ENCODE results near the gene ZNF804B.

ZNF804B gene

DNA sequence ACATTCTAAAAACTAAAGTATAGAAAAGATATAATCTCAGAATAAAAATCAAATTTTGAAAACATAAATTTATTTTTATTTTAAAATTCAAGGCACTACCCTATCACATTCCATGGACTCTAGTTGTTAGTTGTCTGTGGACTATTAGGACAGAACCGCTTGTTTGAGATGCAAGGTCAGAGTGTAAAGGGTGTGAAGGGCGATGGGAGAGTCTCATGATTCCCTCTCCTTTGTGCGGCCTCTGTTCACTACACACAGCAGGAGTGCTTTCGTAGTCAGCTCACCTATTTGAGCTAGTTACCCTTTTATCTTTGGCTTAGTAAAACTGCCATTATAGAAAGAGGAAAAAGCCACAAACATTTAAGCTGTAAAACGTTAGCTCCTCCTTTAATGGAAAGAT is 225.8 kb downstream of the ZNF804B start:
- no peak for DNase-seq

DNA sequence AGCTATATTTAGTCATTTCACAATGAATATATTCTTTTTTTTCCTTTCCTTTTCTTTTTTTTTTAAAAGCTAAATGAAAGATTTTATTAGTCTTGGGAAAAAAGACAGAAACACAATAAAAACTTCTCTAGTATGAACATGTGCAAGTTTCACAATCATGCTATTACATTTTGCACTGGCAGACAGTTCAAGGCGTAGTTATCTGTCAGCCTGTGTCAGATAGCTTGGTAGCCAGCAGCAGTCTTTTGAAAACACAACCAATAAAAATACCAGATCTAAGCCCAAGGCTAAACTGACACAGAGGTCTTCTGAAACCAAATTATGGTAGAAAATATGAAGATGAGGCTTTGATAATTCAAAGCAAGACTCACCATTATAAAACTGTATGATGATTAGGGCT is 241.8 kb downstream of the ZNF804B start:
- no peak for DNase-seq

DNA sequence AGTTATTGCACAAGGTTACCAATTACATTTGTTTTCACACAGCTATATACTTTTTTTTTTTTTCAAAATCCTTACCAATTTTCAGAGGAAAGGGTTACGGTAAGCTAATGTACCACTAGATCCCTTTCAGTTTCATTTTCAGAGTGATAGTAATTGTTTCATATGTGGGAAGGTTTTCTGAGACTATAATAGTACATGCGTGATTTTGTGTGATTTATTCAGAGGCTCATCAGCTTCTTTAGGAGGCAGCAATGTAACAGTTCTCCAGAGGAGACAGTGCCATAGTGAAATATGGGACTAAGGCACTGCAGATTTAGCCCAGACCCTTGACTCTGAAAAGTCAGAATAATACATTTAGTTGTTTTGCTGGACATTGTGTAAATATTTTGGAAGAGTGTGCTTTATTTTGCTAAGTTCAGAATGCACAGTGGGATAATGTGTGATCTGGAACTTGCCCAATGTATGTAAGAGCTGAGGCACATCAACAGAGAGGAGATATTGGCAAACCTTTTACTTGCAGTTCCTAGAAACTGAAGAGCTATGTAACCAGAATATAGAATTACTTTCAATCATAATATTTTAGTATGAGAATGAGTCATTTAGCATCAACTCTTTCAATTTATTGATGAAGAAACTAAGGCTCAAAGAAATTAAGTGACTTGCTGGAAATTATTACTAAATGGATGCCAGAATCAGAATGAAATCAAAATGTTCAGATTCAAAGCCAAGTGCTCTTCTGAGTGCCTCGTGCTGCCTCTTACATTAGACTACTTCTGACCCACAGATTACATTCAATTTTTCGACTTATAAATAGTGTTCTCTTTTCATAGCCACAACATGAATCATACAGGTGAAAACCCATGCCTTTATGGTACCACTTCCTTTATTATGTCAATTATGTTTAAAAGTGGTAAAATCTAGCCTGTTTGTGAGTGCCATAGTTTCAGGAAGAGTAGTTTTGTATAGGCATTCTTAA is 243.8 kb downstream of the ZNF804B start:
- no peak for DNase-seq

DNA sequence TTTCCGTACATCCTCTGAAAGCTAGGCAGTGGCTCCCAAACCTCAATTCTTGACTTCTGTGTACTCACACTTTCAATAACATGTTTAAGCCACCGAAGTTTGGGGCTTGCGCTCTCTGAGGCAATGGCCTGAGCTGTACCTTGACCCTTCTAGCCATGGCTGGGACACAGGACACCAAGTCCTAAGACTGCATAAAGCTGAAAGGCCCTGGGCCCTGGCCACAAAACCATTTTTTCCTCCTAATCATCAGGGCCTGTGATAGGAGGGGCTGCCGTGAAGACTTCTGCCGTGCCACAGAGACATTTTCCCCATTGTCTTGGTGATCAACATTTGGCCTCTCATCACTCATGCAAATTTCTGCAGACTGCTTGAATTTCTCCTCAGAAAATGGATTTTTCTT is 252.5 kb downstream of the ZNF804B start:
- DNase-seq, result no peak

DNA sequence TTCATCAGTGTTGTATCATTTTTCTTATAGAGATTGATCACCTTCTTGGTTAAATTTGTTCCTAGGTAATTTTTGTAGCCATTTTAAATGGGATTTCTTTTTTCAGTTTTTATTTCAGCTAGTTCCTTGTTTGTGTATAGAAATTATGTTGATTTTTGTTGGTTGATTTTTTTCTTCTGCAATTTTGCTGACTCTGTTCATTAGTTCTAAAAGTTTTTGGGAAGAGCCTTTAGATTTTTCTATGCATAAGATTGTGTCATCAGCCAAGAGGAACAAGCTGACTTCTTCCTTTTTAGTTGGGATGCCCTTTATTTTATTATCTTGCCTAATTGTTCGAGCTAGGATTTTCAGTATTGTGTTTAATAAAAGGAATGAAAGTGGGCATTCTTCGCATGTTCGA is 258.2 kb downstream of the ZNF804B start:
- no peak for DNase-seq

DNA sequence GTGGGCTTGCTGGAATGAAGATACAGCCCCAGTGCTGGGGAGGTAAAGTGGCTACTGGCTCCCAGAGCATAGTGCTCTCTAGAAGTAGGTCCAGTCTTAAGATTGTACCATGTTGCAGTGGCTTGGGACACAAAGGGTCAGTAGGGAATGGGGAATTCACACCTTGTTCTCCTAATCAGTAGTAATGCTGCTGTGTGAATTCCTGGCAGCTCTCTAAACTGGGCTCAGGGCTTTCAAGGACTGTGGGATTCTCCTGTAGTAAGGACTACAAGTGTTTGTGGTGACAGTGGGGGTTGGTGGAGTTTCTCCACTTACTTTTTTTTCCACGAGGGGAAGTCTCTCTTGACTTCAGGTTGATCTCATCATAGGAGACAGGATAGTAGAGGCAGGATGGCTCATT is 262.2 kb downstream of the ZNF804B start:
- no peak for DNase-seq

DNA sequence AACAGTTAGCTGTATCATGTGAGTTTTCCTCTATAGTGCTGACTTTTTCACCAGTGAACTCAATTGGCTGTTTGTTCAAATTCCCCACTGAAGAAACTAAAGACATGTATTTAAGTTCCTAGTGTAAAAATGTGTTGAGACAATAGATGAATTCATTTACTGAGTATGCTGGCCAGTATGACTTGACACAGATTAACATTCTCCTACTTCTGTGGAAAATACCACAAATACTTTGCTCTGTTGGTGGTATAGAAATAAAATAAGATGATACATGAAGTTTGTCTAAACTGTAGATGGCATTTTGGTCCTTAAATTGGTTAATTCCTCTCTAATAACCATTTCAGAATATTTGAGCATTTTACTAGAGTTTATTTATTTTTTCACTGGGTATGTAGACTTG is 263.7 kb downstream of the ZNF804B start:
- DNase-seq, result no peak

DNA sequence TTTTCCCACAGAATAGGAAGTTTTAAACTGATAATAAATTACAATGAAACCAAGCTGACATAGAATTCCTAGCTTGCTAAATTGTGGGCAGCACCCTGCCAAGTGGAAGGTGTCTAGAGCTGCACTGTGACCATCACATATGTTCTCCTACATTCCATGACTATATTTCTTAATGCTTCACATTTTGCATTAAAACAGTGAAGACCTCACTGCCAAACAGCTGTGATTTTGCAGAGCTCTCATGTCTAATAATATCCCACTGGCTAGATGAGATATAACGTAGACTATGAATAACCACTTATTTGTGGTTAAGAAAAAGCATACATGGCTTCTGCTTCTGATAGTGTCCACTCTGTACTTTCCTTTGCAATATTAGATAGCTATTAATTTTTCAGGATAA is 264.4 kb downstream of the ZNF804B start:
- no peak for DNase-seq

DNA sequence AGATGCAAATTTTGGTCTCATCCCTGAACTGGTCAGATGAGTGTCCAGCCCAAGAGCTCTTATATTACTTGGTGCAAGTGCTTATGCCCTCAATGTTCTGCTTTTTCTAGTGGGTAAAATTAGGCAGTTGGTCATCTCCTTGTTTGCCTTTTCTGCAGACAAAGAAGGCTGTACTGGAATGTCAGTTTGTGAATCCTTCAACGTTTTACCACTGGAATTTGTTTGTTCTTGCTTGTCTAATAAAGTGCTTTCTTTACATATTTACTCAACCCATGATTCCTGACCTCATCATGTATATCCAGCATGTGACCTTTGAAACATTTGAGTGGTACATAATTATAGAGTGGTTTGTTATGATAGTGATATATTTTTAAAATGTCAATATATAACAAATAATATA is 268.3 kb downstream of the ZNF804B start:
- DNase-seq, result no peak

DNA sequence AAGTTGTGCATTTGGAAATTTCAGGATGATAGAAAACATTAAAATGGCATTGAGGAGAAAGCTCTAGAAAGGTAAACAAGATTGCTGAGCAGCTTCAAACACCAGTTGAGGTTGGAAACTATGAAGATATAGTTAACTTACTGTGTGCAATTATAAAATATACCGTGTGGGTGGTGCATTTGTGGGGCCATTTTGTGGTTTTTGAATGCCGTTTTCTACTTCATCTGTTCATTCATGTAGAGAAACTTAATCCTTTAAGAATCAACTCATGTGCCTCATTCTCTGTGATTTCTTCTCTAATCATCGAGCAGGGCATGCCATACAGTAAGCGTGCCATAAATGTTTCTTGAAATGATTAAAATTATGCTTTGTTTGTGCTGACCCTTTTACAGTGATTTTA is 268.8 kb downstream of the ZNF804B start:
- DNase-seq, result no peak

DNA sequence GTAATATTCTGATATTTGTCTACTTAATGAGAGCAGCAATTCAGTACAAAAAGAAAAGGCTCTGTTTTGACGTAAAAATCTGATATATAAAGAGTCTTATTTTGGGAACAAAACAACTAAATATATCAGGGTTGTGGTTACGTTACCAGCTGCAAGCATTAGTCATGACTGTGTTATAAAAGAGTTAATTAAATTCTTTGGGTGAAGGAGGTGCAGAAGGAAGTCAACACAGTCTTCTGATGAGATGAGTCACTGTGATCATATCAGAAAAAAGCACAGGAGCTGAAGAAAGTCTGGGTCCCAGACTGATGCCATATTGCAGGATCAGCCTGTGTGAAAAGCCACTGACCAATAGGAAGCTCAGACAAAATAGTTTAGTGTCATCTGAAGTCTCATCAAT is 270.4 kb downstream of the ZNF804B start:
- DNase-seq, result no peak

DNA sequence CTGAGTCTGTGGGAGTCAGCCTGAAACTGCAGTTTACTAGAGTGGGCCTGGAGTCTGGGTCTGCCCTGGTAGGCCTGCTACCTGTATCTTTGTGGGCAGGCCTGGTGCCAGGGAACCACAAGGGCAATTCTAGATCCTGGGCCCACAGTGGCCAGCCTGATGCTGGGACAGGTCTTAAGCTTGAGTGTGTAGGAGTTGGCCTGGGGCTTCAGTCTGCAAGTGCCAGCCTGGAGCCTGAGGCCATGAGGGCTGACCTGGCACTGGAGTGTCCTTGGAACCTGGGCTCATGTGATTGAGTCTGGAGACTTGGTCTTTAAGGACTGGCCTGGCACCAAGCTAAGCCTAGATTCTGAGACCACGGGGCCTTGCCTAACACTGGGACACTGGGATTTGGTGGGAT is 281.7 kb downstream of the ZNF804B start:
- no peak for DNase-seq

DNA sequence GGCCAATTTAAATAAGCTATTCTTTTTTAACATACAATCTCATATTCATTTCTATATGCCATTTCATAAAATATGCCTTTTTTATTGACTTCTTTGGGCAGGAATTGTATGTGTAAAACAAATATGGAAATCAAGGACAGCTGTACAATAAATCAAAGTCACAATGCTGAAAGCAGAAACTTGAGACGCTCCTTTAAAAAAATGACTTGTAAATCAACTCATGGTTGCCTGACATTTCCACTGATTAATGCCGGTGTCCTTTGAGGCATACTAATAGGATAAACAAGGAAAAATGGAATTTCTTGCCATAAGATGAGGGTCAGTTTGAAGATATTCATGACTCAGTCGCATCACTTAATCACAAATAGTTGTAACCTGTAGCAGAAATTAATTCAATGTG is 283.4 kb downstream of the ZNF804B start:
- DNase-seq, result no peak

DNA sequence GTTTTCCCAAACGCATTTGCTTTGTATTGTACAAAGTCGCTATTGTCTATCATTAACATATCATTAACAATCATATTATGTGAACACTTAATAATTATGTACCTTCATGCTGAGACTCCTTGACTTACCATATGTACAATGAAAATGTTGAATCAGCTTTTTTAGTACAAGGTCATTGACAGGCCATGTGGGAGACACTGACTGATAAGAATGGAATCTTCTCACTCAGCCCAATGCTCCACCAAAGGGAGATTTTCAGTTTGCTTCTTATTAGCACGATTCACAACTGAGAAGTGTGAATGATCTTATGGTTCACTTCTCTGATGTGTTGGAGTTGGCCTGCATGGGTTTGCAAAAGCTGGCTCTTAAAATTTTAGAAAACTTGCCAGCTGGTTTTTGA is 289.5 kb downstream of the ZNF804B start:
- DNase-seq, result no peak

DNA sequence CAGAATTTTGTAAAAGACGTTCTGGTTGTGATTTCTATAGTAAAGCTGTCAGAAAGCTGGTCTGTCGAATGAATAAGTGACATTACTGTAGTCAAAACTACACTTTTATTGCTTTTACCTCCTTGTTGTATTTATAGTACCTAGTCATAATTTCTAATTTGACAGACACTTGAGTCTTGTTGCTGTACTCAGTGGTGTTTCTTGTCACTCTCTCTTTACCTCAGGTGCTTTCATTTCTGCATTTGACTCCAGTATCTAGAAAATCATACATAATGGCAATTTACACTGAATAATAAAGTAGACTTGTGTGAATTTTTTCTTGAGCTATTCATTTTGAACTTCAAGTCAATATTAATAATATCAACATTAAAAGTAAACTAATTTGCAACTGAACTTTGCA is 293.6 kb downstream of the ZNF804B start:
- DNase-seq, result no peak

DNA sequence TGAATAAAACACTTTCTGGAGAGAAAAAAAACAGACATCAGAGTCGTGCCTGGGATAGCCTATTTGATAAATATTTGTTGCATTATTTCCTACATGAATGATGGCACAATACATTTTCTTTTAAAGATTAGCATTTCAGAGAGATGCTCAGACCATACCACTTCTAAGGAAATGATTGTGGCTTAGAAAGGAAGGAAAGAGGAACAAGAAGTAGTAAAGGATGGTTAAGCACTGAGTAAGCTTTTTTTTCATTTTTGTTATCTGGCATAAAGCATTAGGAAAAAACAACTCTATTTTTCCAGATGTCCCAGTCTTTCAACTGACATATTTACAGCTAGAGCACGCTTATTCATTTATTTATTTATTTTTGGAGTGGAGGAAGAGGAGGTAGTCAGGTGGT is 294.9 kb downstream of the ZNF804B start:
- no peak for DNase-seq

DNA sequence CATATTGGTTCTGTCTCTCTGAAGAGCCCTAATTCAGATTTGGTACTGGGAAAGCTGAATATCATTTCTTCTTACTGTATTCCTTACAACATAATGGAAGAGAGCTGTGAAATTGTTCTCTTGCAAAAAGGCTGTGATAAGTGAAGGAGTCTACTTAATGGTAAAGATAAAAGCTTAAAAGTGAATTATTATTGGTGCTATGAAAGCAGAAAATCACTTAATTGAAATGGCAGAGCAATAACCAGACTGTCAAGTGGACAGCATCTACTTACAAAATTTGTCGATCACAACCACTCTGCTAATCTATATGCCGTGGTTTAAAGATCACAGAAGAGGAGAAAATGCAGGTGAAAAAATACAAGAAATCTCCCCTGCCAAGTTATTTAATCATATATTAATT is 300.7 kb downstream of the ZNF804B start:
- no peak for DNase-seq

DNA sequence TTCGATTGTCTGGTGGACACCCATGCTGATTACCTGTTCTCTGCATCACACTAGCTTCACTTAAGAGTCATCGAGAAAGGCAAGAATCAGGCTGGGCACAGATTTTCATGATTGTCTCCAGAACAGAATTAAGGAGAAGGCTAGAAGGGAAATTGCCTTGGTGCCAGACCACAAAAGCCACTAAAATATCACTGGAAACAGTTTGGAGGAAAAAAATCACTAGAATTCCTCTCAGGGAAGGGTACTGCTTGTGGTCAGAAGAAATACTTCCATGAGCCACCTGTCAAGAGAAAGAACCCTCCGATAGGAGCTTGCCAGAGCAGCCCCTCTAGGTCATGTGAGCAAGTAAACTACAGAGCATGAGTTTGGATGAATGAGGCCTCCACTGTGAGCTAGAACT is 305.3 kb downstream of the ZNF804B start:
- DNase-seq, result no peak

DNA sequence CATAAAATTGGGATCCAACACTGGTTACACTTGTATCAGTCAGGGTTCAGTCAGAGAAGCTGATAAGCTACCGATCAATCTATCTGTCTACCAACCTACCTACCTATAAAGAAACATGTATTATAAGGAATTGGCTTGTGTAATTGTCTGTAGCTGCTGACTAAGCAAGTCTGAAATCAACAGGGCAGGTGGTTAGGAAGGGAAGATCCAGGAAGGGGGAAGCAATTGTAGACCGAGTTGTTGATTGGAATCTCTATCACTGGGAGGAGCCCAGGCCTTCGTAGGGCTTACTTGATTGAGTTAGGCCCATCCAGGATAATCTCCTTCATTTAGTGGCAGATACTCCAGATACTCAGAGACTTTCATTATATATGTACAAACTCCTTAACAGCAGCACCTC is 307.5 kb downstream of the ZNF804B start:
- no peak for DNase-seq

DNA sequence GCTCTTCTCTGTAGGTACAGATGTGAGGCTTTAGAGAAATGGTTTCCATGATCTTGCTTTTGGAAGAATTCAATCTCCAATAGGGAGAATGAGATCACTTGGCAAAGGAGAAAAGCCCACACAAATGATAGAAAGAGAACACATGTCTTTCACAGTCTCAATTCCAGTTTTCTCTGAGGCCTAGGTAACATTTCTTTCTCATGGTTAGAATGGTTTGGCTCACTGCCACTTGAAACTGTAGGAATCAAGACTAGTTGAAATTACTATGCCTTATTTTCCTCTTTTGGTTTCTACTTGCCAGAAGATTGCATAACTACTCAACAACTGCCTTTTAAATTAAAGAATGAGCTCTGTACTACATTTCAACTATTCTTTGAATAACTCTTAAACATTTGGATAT is 312.6 kb downstream of the ZNF804B start:
- no peak for DNase-seq

DNA sequence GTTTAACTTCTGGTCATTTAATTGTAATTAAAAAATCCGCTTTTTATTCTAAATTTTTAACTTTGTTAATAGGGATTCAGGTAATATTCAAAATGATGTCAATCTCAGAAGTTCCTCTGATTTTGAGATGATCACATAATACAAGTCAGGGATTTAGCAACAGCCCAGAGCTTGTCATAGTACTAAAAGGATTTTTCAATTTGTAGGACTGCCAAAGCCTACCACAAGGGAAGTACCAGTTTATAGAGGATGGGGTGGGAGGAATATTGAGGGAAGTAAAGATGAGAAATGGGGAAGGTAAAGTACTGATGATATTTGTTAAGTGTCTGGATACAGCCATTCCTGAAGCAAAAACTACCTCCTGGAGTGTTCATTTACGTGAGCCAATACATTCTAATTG is 314.3 kb downstream of the ZNF804B start:
- DNase-seq, result no peak

DNA sequence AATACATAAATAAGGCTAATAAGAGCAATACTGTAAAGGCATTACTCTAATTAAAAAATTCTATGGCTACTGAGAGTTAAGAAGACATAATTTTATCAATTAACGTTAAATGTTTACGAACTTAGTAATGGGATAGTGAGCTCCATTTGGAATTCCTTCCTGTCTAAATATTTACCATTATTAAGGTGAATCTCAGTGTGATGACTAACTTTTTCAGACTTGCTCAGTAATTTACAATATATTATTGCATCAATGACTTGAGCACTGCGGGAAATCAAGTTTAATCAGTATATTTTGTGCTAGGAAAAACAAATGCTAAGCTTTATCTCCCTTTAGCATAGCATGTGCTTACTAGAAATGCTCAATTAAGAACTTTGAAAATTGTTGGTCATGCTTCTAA is 318.5 kb downstream of the ZNF804B start:
- DNase-seq, result no peak

DNA sequence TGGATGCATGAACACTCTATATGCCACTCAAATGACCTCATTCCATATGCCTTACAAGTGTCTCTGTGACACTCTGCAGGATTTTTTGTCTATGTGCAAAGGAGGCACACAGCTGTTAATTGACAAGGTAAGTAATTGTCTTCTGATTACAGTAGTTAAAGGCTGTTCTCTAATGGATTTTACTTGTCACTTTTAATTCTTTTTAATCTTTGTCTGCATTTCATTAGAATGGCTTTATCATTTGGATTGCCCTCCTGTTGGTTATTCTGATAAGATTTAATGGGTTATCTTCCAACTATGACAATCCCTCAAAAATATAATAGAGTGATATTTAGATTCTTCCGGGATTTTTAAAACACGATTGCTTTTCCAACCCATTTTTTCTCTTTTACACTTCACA is 326.1 kb downstream of the ZNF804B start:
- no peak for DNase-seq

DNA sequence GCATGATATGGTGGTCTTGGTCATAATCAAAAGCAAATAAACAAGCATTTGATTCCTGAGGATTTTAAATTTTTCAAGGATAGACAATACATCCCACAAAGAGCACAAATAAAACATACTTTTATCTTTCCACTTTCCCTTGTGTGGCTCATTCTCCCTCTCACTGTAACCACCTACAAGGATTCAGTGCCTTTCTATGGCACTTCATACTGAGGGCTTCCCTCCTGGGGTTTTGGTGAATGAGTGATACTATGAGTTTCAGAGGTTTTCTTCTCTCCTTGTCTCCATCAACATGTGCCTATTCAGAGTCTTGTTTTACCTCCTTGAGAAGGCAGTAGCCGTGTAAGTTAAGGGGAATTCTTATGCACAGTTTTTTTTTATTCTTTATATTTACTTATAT is 332.1 kb downstream of the ZNF804B start:
- no peak for DNase-seq

DNA sequence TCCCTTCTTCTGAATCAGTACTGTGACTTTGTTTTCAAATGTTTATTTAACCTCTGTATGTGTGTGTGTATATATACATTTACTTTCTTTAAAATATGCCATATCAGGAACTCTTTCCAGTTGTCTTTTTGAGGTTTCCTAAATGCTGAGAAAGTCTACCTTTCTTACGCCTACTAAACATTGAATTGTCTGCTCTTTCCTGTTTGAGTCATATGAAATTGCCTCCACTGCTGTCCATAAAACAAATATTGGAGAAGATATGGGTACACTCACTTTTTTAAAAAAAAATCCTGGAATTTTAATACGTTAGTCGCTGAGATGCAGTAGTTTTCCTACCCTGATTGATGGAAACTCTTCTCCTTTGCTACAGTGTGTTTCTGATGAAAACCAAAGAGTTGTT is 334.8 kb downstream of the ZNF804B start:
- no peak for DNase-seq

All from C1 segment of cervical spinal cord (tissue), 14 donors.